DMS 273 (cell line): ENCODE data around the gene SLC16A12.
"Not testable (repeated sequence)": the region's sequence is repeated elsewhere in the genome, so short reads cannot be mapped to it uniquely, and the experiment has no call there.

Experiments used
- DNase-seq: peaks from one replicate; lab custom pipeline; 2025; ENCODE audit not compliant: unreplicated experiment; lab: John Stamatoyannopoulos, UW

Gene SLC16A12

GRCh38 chr10:89549510-89549909, 14.1 kb upstream of the SLC16A12 start:
- DNase-seq = no peak

GRCh38 chr10:89548673-89549072, 13.3 kb upstream of the SLC16A12 start:
- no peak for DNase-seq

GRCh38 chr10:89547853-89548513, 12.6 kb upstream of the SLC16A12 start:
- DNase-seq = no peak

- DNase-seq = not testable (repeated sequence)
Measured at GRCh38 chr10:89546651-89547050, 11.3 kb upstream of the SLC16A12 start.

- no peak for DNase-seq
Measured at GRCh38 chr10:89543841-89544240, 8.4 kb upstream of the SLC16A12 start.

- DNase-seq = no peak
Measured at GRCh38 chr10:89540420-89540949, 5.1 kb upstream of the SLC16A12 start.

GRCh38 chr10:89537364-89537763, 2.0 kb upstream of the SLC16A12 start:
- DNase-seq = no peak

GRCh38 chr10:89536013-89536354, 590 bp upstream of the SLC16A12 start:
- no peak for DNase-seq

- no peak for DNase-seq
Measured at GRCh38 chr10:89534826-89535166, 598 bp downstream of the SLC16A12 start.

- no peak for DNase-seq
Measured at GRCh38 chr10:89532476-89532875, 2.9 kb downstream of the SLC16A12 start.

- DNase-seq = no peak
Measured at GRCh38 chr10:89531359-89531758, 4.0 kb downstream of the SLC16A12 start.

- not testable (repeated sequence) for DNase-seq
Measured at GRCh38 chr10:89529711-89530110, 5.7 kb downstream of the SLC16A12 start.

- DNase-seq = no peak
Measured at GRCh38 chr10:89526358-89526757, 9.0 kb downstream of the SLC16A12 start.

- no peak for DNase-seq
Measured at GRCh38 chr10:89525556-89525955, 9.8 kb downstream of the SLC16A12 start.

- DNase-seq = no peak
Measured at GRCh38 chr10:89524279-89524678, 11.1 kb downstream of the SLC16A12 start.

- no peak for DNase-seq
Measured at GRCh38 chr10:89523274-89523673, 12.1 kb downstream of the SLC16A12 start.

GRCh38 chr10:89522463-89522862, 12.9 kb downstream of the SLC16A12 start:
- no peak for DNase-seq

GRCh38 chr10:89521368-89521767, 14.0 kb downstream of the SLC16A12 start:
- no peak for DNase-seq

GRCh38 chr10:89520706-89521105, 14.7 kb downstream of the SLC16A12 start:
- DNase-seq = no peak

- DNase-seq = no peak
Measured at GRCh38 chr10:89518876-89519842, 16.2 kb downstream of the SLC16A12 start.

- DNase-seq = no peak
Measured at GRCh38 chr10:89518108-89518507, 17.3 kb downstream of the SLC16A12 start.
